Caco-2 (cell line): ENCODE measurements around the gene DEPP1. TPM values are rescaled to one million over a fixed set of nuclear protein-coding genes. Genes with fewer than 3 reads are reported as not detected.

Experiments used
- BruUV-seq: library from RNA; stranded (reverse); fragments of 400-500 nt; replicated peaks from 2 replicates; lab custom pipeline; 2021; lab: Mats Ljungman, UMichigan
- CTCF ChIA-PET: fragments of 300-600 bp; sonication (Branson Sonifier 250); formaldehyde crosslinking; loops from one replicate; lab custom pipeline; 2022; ENCODE audit warnings: antibody characterized with exemption; lab: Charles Lee
- POLR2A ChIA-PET: fragments of 300-600 bp; sonication (Branson Sonifier 250); formaldehyde crosslinking; loops from one replicate; lab custom pipeline; 2022; ENCODE audit warnings: antibody characterized with exemption; lab: Charles Lee
- DNase-seq, 2 experiments: peaks; one replicate each; pipeline versions ENCODE4 v3.0.0 to v3.0.0-alpha.2; 2020 to 2022
- H3K27me3 ChIP-seq: replicated peaks from 2 replicates; pipeline ENCODE4 v1.6.0; 2011; ENCODE audit warnings: low read length; ENCODE audit not compliant: control insufficient read depth, insufficient read depth
- H3K36me3 ChIP-seq: 2 replicates; pipeline ENCODE4 v1.5.1; 2011; ENCODE audit warnings: low read length; ENCODE audit not compliant: control insufficient read depth, insufficient read depth
- H3K4me1 ChIP-seq: fragments of 250-450 bp; sonication (Bioruptor Pico); 2 replicates; pipeline ENCODE4 v1.5.1; 2020; ENCODE audit warnings: mild to moderate bottlenecking
- H3K4me3 ChIP-seq: 2 replicates; pipeline ENCODE4 v1.5.1; 2011; ENCODE audit warnings: low read depth, mild to moderate bottlenecking, control low read depth, low read length
- H3K9me3 ChIP-seq: fragments of 250-450 bp; sonication (Bioruptor Pico); 2 replicates; pipeline ENCODE4 v1.5.1; 2020; ENCODE audit warnings: mild to moderate bottlenecking, moderate library complexity
- H3K27ac Mint-ChIP-seq: one replicate; pipeline ENCODE4 v1.8.0; 2022; ENCODE audit warnings: mixed read lengths; ENCODE audit not compliant: unreplicated experiment
- H3K27me3 Mint-ChIP-seq: one replicate; pipeline ENCODE4 v1.8.0; 2022; ENCODE audit warnings: mixed read lengths; ENCODE audit not compliant: insufficient read depth, unreplicated experiment
- H3K36me3 Mint-ChIP-seq: one replicate; pipeline ENCODE4 v1.8.0; 2022; ENCODE audit warnings: mild to moderate bottlenecking, mixed read lengths; ENCODE audit not compliant: insufficient read depth, unreplicated experiment
- H3K4me1 Mint-ChIP-seq: one replicate; pipeline ENCODE4 v1.8.0; 2022; ENCODE audit warnings: low read depth, mixed read lengths; ENCODE audit not compliant: unreplicated experiment
- H3K4me3 Mint-ChIP-seq: one replicate; pipeline ENCODE4 v1.8.0; 2022; ENCODE audit warnings: mild to moderate bottlenecking, moderate library complexity, mixed read lengths; ENCODE audit not compliant: unreplicated experiment
- H3K9me3 Mint-ChIP-seq: one replicate; pipeline ENCODE4 v1.8.0; 2022; ENCODE audit warnings: mixed read lengths; ENCODE audit not compliant: unreplicated experiment
- CTCF ChIP-seq, 2 experiments: fragments of 200-600 bp in 1 of 2; IDR thresholded peaks; 1 replicate in 1 of 2; 2 replicates in 1 of 2; pipeline versions ENCODE4 v1.5.1 to v1.8.0; 2011 to 2022; ENCODE audit warnings: antibody characterized with exemption in 1 of 2, control low read depth in 1 of 2, inconsistent platforms in 1 of 2, low read depth in 1 of 2, low read length in 1 of 2, mild to moderate bottlenecking in 1 of 2, moderate library complexity in 1 of 2; ENCODE audit not compliant: insufficient read depth in 1 of 2, severe bottlenecking in 1 of 2, unreplicated experiment in 1 of 2
- intact Hi-C: fragments of 100-400 bp; cut with micrococcal nuclease; formaldehyde crosslinking; loops from one replicate; pipeline ENCODE4 v1.10.0; 2022; ENCODE audit not compliant: unreplicated experiment
- total RNA-seq: library from RNA; stranded (reverse); gene quantifications from 2 replicates; pipeline ENCODE4 v1.2.3, GENCODE V29; 2022

DEPP1 gene
- total RNA-seq, 1 experiment from 2014 or later, result 13.6 TPM

- H3K27me3 ChIP-seq, result no peaks in the 10 kb centered on the region
- ChIA-PET POLR2A (no interaction called here), CTCF (no interaction called here)
- H3K36me3 Mint-ChIP-seq, result peaks cover 16% of the 10 kb centered on the region
- H3K9me3 Mint-ChIP-seq, result no peaks in the 10 kb centered on the region
- intact Hi-C loops, result no loop called here
- no peaks in the 10 kb centered on the region for H3K9me3 ChIP-seq
- BruUV-seq, result no TSS peak
- no peaks in the 10 kb centered on the region for H3K27me3 Mint-ChIP-seq
- H3K4me1 Mint-ChIP-seq, result peaks cover 33% of the 10 kb centered on the region
- no peaks in the 10 kb centered on the region for H3K36me3 ChIP-seq
- peak overlapping the region; percentile 20 for H3K27ac Mint-ChIP-seq
- no peak for DNase-seq
- H3K4me3 Mint-ChIP-seq, result no peak overlapping the region
- no peak overlapping the region for H3K4me3 ChIP-seq
- peaks cover 55% of the 10 kb centered on the region for H3K4me1 ChIP-seq
- no peak for TF ChIP-seq CTCF (IDR thresholded peaks at IDR 0.05; ENCODE audit: insufficient read depth in 1 of 2, low read depth in 1 of 2, low read length in 1 of 2, severe bottlenecking in 1 of 2, unreplicated experiment in 1 of 2)
Measured at GRCh38 chr10:44956226-44956625, 22.4 kb downstream of the DEPP1 start.

- H3K4me1 Mint-ChIP-seq, result peaks cover 30% of the 10 kb centered on the region
- Histone ChIP-seq H3K9me3 (no peaks in the 10 kb centered on the region), H3K4me3 (no peak overlapping the region), H3K27me3 (no peaks in the 10 kb centered on the region), H3K4me1 (peaks cover 51% of the 10 kb centered on the region), H3K36me3 (0 out of 2 replicates have a peak, but pooled peaks cover 2% of the 10 kb centered on the region)
- no peak overlapping the region for H3K4me3 Mint-ChIP-seq
- CTCF ChIA-PET, result no interaction called here
- intact Hi-C loops, result no loop called here
- no TSS peak for BruUV-seq
- no peaks in the 10 kb centered on the region for H3K9me3 Mint-ChIP-seq
- H3K36me3 Mint-ChIP-seq, result peaks cover 17% of the 10 kb centered on the region
- H3K27me3 Mint-ChIP-seq, result no peaks in the 10 kb centered on the region
- peak overlapping the region; percentile 20 for H3K27ac Mint-ChIP-seq
- POLR2A ChIA-PET, result no interaction called here
- no peak for DNase-seq
- TF ChIP-seq CTCF (IDR thresholded peaks at IDR 0.05; ENCODE audit: insufficient read depth in 1 of 2, low read depth in 1 of 2, low read length in 1 of 2, severe bottlenecking in 1 of 2, unreplicated experiment in 1 of 2), result no peak
Measured at GRCh38 chr10:44955413-44956070, 23.1 kb downstream of the DEPP1 start.

- Histone ChIP-seq H3K4me1 (peaks cover 50% of the 10 kb centered on the region), H3K27me3 (no peaks in the 10 kb centered on the region), H3K9me3 (no peaks in the 10 kb centered on the region), H3K4me3 (no peak overlapping the region), H3K36me3 (0 out of 2 replicates have a peak, but pooled peaks cover 4% of the 10 kb centered on the region)
- intact Hi-C loops, result no loop called here
- POLR2A ChIA-PET, result no interaction called here
- peak overlapping the region; percentile 21 for H3K27ac Mint-ChIP-seq
- CTCF ChIA-PET, result no interaction called here
- H3K9me3 Mint-ChIP-seq, result no peaks in the 10 kb centered on the region
- no peaks in the 10 kb centered on the region for H3K27me3 Mint-ChIP-seq
- DNase-seq, result no peak
- H3K4me1 Mint-ChIP-seq, result peaks cover 31% of the 10 kb centered on the region
- no TSS peak for BruUV-seq
- H3K4me3 Mint-ChIP-seq, result no peak overlapping the region
- H3K36me3 Mint-ChIP-seq, result peaks cover 18% of the 10 kb centered on the region
- no peak for TF ChIP-seq CTCF (IDR thresholded peaks at IDR 0.05; ENCODE audit: insufficient read depth in 1 of 2, low read depth in 1 of 2, low read length in 1 of 2, severe bottlenecking in 1 of 2, unreplicated experiment in 1 of 2)
Measured at GRCh38 chr10:44954962-44955361, 23.6 kb downstream of the DEPP1 start.
